Mammary epithelial cell (primary cell): ENCODE measurements around the gene C9orf50.

Experiments
- EZH2 ChIP-seq: IDR thresholded peaks from 2 replicates; pipeline ENCODE4 v1.6.1; 2012; ENCODE audit warnings: low read length, inconsistent platforms, borderline replicate concordance
- TF ChIP-seq, protein P1 (sequence below), 2 donors: IDR thresholded peaks in 1 of 2; conservative IDR thresholded peaks in 1 of 2; 2 replicates each; pipeline ENCODE4 v1.5.1; 2011 to 2012; ENCODE audit warnings: inconsistent platforms in 2 of 2, low read length in 2 of 2, mild to moderate bottlenecking in 2 of 2, control low read depth in 1 of 2, low read depth in 1 of 2; ENCODE audit not compliant: insufficient read depth in 1 of 2; ENCODE audit errors: extremely low read depth in 1 of 2

DNA sequence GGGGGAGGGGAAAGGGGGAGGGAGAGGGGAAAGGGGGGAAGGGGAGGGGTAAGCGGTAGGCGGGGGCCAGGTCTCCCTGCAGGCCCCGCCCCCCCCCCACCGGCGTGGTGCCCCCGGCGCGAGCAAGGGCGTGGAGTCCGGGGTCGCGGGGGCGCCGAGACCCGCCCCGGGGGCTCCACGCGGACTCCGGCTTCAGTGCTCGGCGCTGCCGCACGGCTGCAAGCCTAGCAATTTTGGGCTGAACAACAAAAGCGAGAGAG lies 10.8 kb downstream of the C9orf50 start:
- no peak for TF ChIP-seq EZH2
- TF ChIP-seq, protein P1, sequence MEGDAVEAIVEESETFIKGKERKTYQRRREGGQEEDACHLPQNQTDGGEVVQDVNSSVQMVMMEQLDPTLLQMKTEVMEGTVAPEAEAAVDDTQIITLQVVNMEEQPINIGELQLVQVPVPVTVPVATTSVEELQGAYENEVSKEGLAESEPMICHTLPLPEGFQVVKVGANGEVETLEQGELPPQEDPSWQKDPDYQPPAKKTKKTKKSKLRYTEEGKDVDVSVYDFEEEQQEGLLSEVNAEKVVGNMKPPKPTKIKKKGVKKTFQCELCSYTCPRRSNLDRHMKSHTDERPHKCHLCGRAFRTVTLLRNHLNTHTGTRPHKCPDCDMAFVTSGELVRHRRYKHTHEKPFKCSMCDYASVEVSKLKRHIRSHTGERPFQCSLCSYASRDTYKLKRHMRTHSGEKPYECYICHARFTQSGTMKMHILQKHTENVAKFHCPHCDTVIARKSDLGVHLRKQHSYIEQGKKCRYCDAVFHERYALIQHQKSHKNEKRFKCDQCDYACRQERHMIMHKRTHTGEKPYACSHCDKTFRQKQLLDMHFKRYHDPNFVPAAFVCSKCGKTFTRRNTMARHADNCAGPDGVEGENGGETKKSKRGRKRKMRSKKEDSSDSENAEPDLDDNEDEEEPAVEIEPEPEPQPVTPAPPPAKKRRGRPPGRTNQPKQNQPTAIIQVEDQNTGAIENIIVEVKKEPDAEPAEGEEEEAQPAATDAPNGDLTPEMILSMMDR (conservative IDR thresholded peaks at IDR 0.05 in 1 of 2, IDR thresholded peaks at IDR 0.05 in 1 of 2; ENCODE audit: extremely low read depth in 1 of 2, insufficient read depth in 1 of 2, low read depth in 1 of 2, low read length in 2 of 2): no peak
